K562 (cell line): ENCODE measurements around the gene ZNF200. TPM values are rescaled to one million over a fixed set of nuclear protein-coding genes. Genes with fewer than 3 reads are reported as not detected.

ENCODE experiments used
- FOS ChIP-seq: IDR thresholded peaks from 3 replicates; pipeline ENCODE4 v1.6.1; 2011; ENCODE audit not compliant: insufficient read length; ENCODE audit errors: extremely low read depth
- HDAC6 ChIP-seq: IDR thresholded peaks from 2 replicates; pipeline ENCODE4 v1.6.1; 2012; ENCODE audit warnings: low read depth, mild to moderate bottlenecking, control low read depth, inconsistent platforms, low read length, moderate library complexity
- KDM5B ChIP-seq: fragments of 200-600 bp; sonication (generic); IDR thresholded peaks from 2 replicates; pipeline ENCODE4 v1.6.1; 2012; ENCODE audit warnings: low read depth, mild to moderate bottlenecking, moderate library complexity, low read length, control low read depth, inconsistent platforms; ENCODE audit not compliant: insufficient replicate concordance
- NFYB ChIP-seq: IDR thresholded peaks from 2 replicates; pipeline ENCODE4 v1.6.1; 2011; ENCODE audit warnings: mild to moderate bottlenecking, moderate library complexity; ENCODE audit not compliant: insufficient read length; ENCODE audit errors: extremely low read depth
- SAFB2 ChIP-seq: fragments of 200-400 bp; formaldehyde crosslinking; IDR thresholded peaks from 2 replicates; pipeline ENCODE4 v1.6.1; 2018; ENCODE audit warnings: borderline replicate concordance, low read length, low read depth, moderate library complexity; ENCODE audit not compliant: severe bottlenecking
- STAT6 ChIP-seq: sonication (generic); formaldehyde crosslinking; IDR thresholded peaks from 2 replicates; pipeline ENCODE4 v1.8.1; 2023; ENCODE audit warnings: mild to moderate bottlenecking, missing genetic modification reagents
- ZFX ChIP-seq: sonication (generic); formaldehyde crosslinking; IDR thresholded peaks from 2 replicates; pipeline ENCODE4 v1.8.0; 2022; ENCODE audit warnings: mild to moderate bottlenecking, missing genetic modification reagents, moderate library complexity
- ZNF12 ChIP-seq: sonication (generic); formaldehyde crosslinking; IDR thresholded peaks from 2 replicates; pipeline ENCODE4 v1.4.0; 2020; ENCODE audit warnings: mild to moderate bottlenecking, missing genetic modification reagents
- ZNF274 ChIP-seq: IDR thresholded peaks from 2 replicates; pipeline ENCODE4 v1.6.1; 2011; ENCODE audit warnings: low read depth, mild to moderate bottlenecking, low read length, moderate library complexity, borderline replicate concordance
- ZNF316 ChIP-seq: fragments of 450-650 bp; IDR thresholded peaks from 2 replicates; pipeline ENCODE4 v1.6.1; 2016
- ZNF324 ChIP-seq: fragments of 250-450 bp; sonication (Bioruptor Pico); IDR thresholded peaks from 2 replicates; pipeline ENCODE4 v1.4.0; 2020; ENCODE audit warnings: mild to moderate bottlenecking
- ZNF584 ChIP-seq: fragments of 200-800 bp; sonication (Bioruptor generic); IDR thresholded peaks from 2 replicates; pipeline ENCODE4 v1.6.1; 2016; ENCODE audit warnings: low read depth, mild to moderate bottlenecking, missing genetic modification characterization, missing compliant biosample characterization
- polyA plus RNA-seq, 8 experiments: library from polyadenylated mRNA; depleted of rRNA in 4 of 8; stranded (reverse) in 5 of 8; unstranded in 3 of 8; fragments of >200 nt; fragmentation: Nextera tagmentation in 2 of 8; fragmentation: Illumina TruSeq in 1 of 8; extraction: Ambion mirVana in 2 of 8; extraction: Trizol in 1 of 8; gene quantifications; 2 replicates each; pipeline versions ENCODE4 v1.2.1 to v1.2.3, GENCODE V29; 2011 to 2014; ENCODE audit warnings: inconsistent platforms in 1 of 8, missing spikeins in 1 of 8
- total RNA-seq, 7 experiments: library from RNA; depleted of rRNA in 6 of 7; stranded (reverse); fragments of >200 nt in 6 of 7; fragmentation: Illumina TruSeq in 2 of 7; extraction: Trizol in 2 of 7; gene quantifications; 2 replicates each; pipeline versions ENCODE4 v1.2.1 to v1.2.3, GENCODE V29; 2011 to 2021; ENCODE audit warnings: low replicate concordance in 1 of 7
- TF ChIP-seq, protein P1 (sequence below), 2 experiments: fragments of 450-650 bp in 1 of 2; sonication (generic) in 1 of 2; formaldehyde crosslinking in 1 of 2; IDR thresholded peaks in 1 of 2; conservative IDR thresholded peaks in 1 of 2; 2 replicates each; pipeline versions ENCODE4 v1.6.1 to v1.8.1; 2016 to 2023; ENCODE audit warnings: mild to moderate bottlenecking in 2 of 2, moderate library complexity in 2 of 2, inconsistent platforms in 1 of 2, missing genetic modification reagents in 1 of 2
- TF ChIP-seq, protein P2 (sequence below): sonication (generic); formaldehyde crosslinking; IDR thresholded peaks from 2 replicates; pipeline ENCODE4 v1.5.0; 2020; ENCODE audit warnings: missing genetic modification reagents
- TF ChIP-seq, protein P3 (sequence below): sonication (generic); formaldehyde crosslinking; IDR thresholded peaks from 2 replicates; pipeline ENCODE4 v1.8.0; 2022; ENCODE audit warnings: mild to moderate bottlenecking, low read depth, missing genetic modification reagents
- TF ChIP-seq, protein P4 (sequence below): sonication (generic); formaldehyde crosslinking; IDR thresholded peaks from 2 replicates; pipeline ENCODE4 v1.8.0; 2022; ENCODE audit warnings: missing genetic modification reagents, mild to moderate bottlenecking, moderate library complexity, borderline replicate concordance

Gene ZNF200
- total and polyA plus RNA-seq, 9 of the 15 experiments (the other 6 are each of a cell fraction or from before 2014, with no cell fraction given): 4.8 to 14.5 (median 9.2) TPM

- TF ChIP-seq, protein P1, sequence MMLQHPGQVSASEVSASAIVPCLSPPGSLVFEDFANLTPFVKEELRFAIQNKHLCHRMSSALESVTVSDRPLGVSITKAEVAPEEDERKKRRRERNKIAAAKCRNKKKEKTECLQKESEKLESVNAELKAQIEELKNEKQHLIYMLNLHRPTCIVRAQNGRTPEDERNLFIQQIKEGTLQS (IDR thresholded peaks at IDR 0.05): no peak
- TF ChIP-seq, protein P1 (CRISPR knock-in tag; conservative IDR thresholded peaks at IDR 0.05): no peak
- TF ChIP-seq SAFB2 (no peak), KDM5B (peak; percentile 45), ZNF12 (CRISPR knock-in tag) (no peak), ZNF584 (CRISPR knock-in tag) (no peak), ZNF316 (0 out of 2 replicates have a peak, but pooled peaks have one; percentile 3), HDAC6 (no peak), ZNF324 (no peak), ZNF274 (no peak), FOS (no peak), ZFX (peak; percentile 59), NFYB (no peak), STAT6 (CRISPR knock-in tag) (no peak)
- TF ChIP-seq, protein P2, sequence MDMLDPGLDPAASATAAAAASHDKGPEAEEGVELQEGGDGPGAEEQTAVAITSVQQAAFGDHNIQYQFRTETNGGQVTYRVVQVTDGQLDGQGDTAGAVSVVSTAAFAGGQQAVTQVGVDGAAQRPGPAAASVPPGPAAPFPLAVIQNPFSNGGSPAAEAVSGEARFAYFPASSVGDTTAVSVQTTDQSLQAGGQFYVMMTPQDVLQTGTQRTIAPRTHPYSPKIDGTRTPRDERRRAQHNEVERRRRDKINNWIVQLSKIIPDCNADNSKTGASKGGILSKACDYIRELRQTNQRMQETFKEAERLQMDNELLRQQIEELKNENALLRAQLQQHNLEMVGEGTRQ (CRISPR knock-in tag): no peak
- TF ChIP-seq, protein P3, sequence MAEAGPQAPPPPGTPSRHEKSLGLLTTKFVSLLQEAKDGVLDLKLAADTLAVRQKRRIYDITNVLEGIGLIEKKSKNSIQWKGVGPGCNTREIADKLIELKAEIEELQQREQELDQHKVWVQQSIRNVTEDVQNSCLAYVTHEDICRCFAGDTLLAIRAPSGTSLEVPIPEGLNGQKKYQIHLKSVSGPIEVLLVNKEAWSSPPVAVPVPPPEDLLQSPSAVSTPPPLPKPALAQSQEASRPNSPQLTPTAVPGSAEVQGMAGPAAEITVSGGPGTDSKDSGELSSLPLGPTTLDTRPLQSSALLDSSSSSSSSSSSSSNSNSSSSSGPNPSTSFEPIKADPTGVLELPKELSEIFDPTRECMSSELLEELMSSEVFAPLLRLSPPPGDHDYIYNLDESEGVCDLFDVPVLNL (CRISPR knock-in tag): no peak
- TF ChIP-seq, protein P4, sequence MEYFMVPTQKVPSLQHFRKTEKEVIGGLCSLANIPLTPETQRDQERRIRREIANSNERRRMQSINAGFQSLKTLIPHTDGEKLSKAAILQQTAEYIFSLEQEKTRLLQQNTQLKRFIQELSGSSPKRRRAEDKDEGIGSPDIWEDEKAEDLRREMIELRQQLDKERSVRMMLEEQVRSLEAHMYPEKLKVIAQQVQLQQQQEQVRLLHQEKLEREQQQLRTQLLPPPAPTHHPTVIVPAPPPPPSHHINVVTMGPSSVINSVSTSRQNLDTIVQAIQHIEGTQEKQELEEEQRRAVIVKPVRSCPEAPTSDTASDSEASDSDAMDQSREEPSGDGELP (CRISPR knock-in tag): peak; percentile 21; the same call in 1 of the 2 replicates
Measured at GRCh38 chr16:3175157-3176093, 59.5 kb downstream of the ZNF200 start (continued).
